HUES48 (cell line): ENCODE data around the gene SRGAP2C.
"Not testable (repeated sequence)": the region's sequence is repeated elsewhere in the genome, so short reads cannot be mapped to it uniquely, and the experiment has no call there.

Source experiments
- H3K27ac ChIP-seq: one replicate; pipeline ENCODE4 v1.7.0; 2013; ENCODE audit warnings: low read depth, low read length, inconsistent platforms
- H3K27me3 ChIP-seq: 2 replicates; pipeline ENCODE4 v1.6.1; 2013; ENCODE audit warnings: mild to moderate bottlenecking, low read length; ENCODE audit not compliant: control insufficient read depth, insufficient read depth
- H3K36me3 ChIP-seq: 2 replicates; pipeline ENCODE4 v1.6.1; 2013; ENCODE audit warnings: low read length; ENCODE audit not compliant: control insufficient read depth, insufficient read depth
- H3K4me1 ChIP-seq: 2 replicates; pipeline ENCODE4 v1.6.1; 2013; ENCODE audit warnings: mild to moderate bottlenecking, low read length; ENCODE audit not compliant: control insufficient read depth, insufficient read depth
- H3K4me3 ChIP-seq: 2 replicates; pipeline ENCODE4 v1.5.1; 2013; ENCODE audit warnings: mild to moderate bottlenecking, low read depth, low read length
- H3K9ac ChIP-seq: 2 replicates; pipeline ENCODE4 v1.6.1; 2013; ENCODE audit warnings: mild to moderate bottlenecking, low read depth, low read length, moderate library complexity
- H3K9me3 ChIP-seq: 2 replicates; pipeline ENCODE4 v1.6.1; 2013; ENCODE audit warnings: low read length; ENCODE audit not compliant: control insufficient read depth, insufficient read depth

SRGAP2C gene

GRCh38 chr1:121366171-121366570 lies 181.4 kb downstream of the SRGAP2C start:
- not testable (repeated sequence) for H3K4me3 ChIP-seq, H3K9ac ChIP-seq, H3K4me1 ChIP-seq, H3K27me3 ChIP-seq, H3K9me3 ChIP-seq, H3K36me3 ChIP-seq, H3K27ac ChIP-seq

GRCh38 chr1:121368910-121369309 lies 184.1 kb downstream of the SRGAP2C start:
- not testable (repeated sequence) for H3K9me3 ChIP-seq, H3K4me1 ChIP-seq, H3K27ac ChIP-seq, H3K9ac ChIP-seq, H3K27me3 ChIP-seq, H3K36me3 ChIP-seq, H3K4me3 ChIP-seq

GRCh38 chr1:121369959-121370358 lies 185.2 kb downstream of the SRGAP2C start:
- H3K9ac ChIP-seq, H3K36me3 ChIP-seq, H3K4me3 ChIP-seq, H3K27ac ChIP-seq, H3K27me3 ChIP-seq, H3K9me3 ChIP-seq, H3K4me1 ChIP-seq: not testable (repeated sequence)

GRCh38 chr1:121374851-121375367 lies 190.1 kb downstream of the SRGAP2C start:
- H3K9me3 ChIP-seq, H3K36me3 ChIP-seq, H3K4me1 ChIP-seq, H3K27me3 ChIP-seq, H3K27ac ChIP-seq, H3K9ac ChIP-seq, H3K4me3 ChIP-seq: not testable (repeated sequence)

- H3K4me3 ChIP-seq, H3K27ac ChIP-seq, H3K9ac ChIP-seq, H3K27me3 ChIP-seq, H3K36me3 ChIP-seq, H3K9me3 ChIP-seq, H3K4me1 ChIP-seq: not testable (repeated sequence)
Observed at GRCh38 chr1:121376986-121377385, 192.2 kb downstream of the SRGAP2C start.

GRCh38 chr1:121378757-121379156 lies 194.0 kb downstream of the SRGAP2C start:
- H3K4me1 ChIP-seq, H3K27ac ChIP-seq, H3K36me3 ChIP-seq, H3K9ac ChIP-seq, H3K9me3 ChIP-seq, H3K27me3 ChIP-seq, H3K4me3 ChIP-seq: not testable (repeated sequence)

GRCh38 chr1:121384754-121385153 lies 200.0 kb downstream of the SRGAP2C start:
- not testable (repeated sequence) for H3K27me3 ChIP-seq, H3K9ac ChIP-seq, H3K36me3 ChIP-seq, H3K4me3 ChIP-seq, H3K4me1 ChIP-seq, H3K9me3 ChIP-seq, H3K27ac ChIP-seq

GRCh38 chr1:121385162-121385561 lies 200.4 kb downstream of the SRGAP2C start:
- H3K36me3 ChIP-seq, H3K27me3 ChIP-seq, H3K4me3 ChIP-seq, H3K9me3 ChIP-seq, H3K27ac ChIP-seq, H3K9ac ChIP-seq, H3K4me1 ChIP-seq: not testable (repeated sequence)

GRCh38 chr1:121385563-121386288 lies 201.0 kb downstream of the SRGAP2C start:
- H3K27ac ChIP-seq, H3K9me3 ChIP-seq, H3K9ac ChIP-seq, H3K27me3 ChIP-seq, H3K4me3 ChIP-seq, H3K36me3 ChIP-seq, H3K4me1 ChIP-seq: not testable (repeated sequence)

GRCh38 chr1:121386319-121386948 lies 201.7 kb downstream of the SRGAP2C start:
- not testable (repeated sequence) for H3K27ac ChIP-seq, H3K4me3 ChIP-seq

GRCh38 chr1:121389895-121390560 lies 205.3 kb downstream of the SRGAP2C start:
- not testable (repeated sequence) for H3K27me3 ChIP-seq, H3K9me3 ChIP-seq, H3K4me1 ChIP-seq, H3K27ac ChIP-seq, H3K36me3 ChIP-seq, H3K9ac ChIP-seq, H3K4me3 ChIP-seq

More at GRCh38 chr1:121386319-121386948, 201.7 kb downstream of the SRGAP2C start:
- not testable (repeated sequence) for H3K9me3 ChIP-seq, H3K27me3 ChIP-seq, H3K36me3 ChIP-seq, H3K4me1 ChIP-seq, H3K9ac ChIP-seq
